K562 (cell line): Measurements from ENCODE around the gene NRTN. TPM values are rescaled to one million over a fixed set of nuclear protein-coding genes. Genes with fewer than 3 reads are reported as not detected.

Experiments
- CXXC5 ChIP-seq: fragments of 250-450 bp; sonication (Bioruptor Pico); IDR thresholded peaks from 2 replicates; pipeline ENCODE4 v1.8.0; 2022; ENCODE audit warnings: inconsistent platforms, mild to moderate bottlenecking, moderate library complexity
- GTF2F1 ChIP-seq: IDR thresholded peaks from 2 replicates; pipeline ENCODE4 v1.6.1; 2011; ENCODE audit warnings: low read depth, low read length, improper control_type of control experiment
- HMG20B ChIP-seq: fragments of 250-450 bp; sonication (Bioruptor Pico); IDR thresholded peaks from 2 replicates; pipeline ENCODE4 v1.5.0; 2021; ENCODE audit warnings: mild to moderate bottlenecking
- KAT8 ChIP-seq: fragments of 450-650 bp; IDR thresholded peaks from 2 replicates; pipeline ENCODE4 v1.6.1; 2016; ENCODE audit warnings: low read depth, mild to moderate bottlenecking
- MECOM ChIP-seq: fragments of 250-450 bp; sonication (Bioruptor Pico); IDR thresholded peaks from 2 replicates; pipeline ENCODE4 v1.8.0; 2022; ENCODE audit warnings: inconsistent platforms
- MGA ChIP-seq: fragments of 450-650 bp; IDR thresholded peaks from 2 replicates; pipeline ENCODE4 v1.6.1; 2016; ENCODE audit warnings: mild to moderate bottlenecking, moderate library complexity
- NCOA6 ChIP-seq: fragments of 450-650 bp; IDR thresholded peaks from 2 replicates; pipeline ENCODE4 v1.6.1; 2017; ENCODE audit warnings: mild to moderate bottlenecking
- SAP30 ChIP-seq: fragments of 200-600 bp; sonication (generic); IDR thresholded peaks from 2 replicates; pipeline ENCODE4 v1.6.1; 2012; ENCODE audit warnings: borderline replicate concordance, low read depth, mild to moderate bottlenecking, moderate library complexity, low read length, control low read depth, inconsistent platforms; ENCODE audit not compliant: insufficient read depth, poor library complexity, severe bottlenecking
- TBP ChIP-seq: optimal IDR thresholded peaks from 2 replicates; pipeline ENCODE3; 2011; ENCODE audit warnings: low read depth, low read length, improper control_type of control experiment
- ZBTB2 ChIP-seq: fragments of 450-650 bp; IDR thresholded peaks from 2 replicates; pipeline ENCODE4 v1.6.1; 2016; ENCODE audit warnings: antibody characterized with exemption
- polyA plus RNA-seq, 8 experiments: library from polyadenylated mRNA; depleted of rRNA in 4 of 8; stranded (reverse) in 5 of 8; unstranded in 3 of 8; fragments of >200 nt; fragmentation: Nextera tagmentation in 2 of 8; fragmentation: Illumina TruSeq in 1 of 8; extraction: Ambion mirVana in 2 of 8; extraction: Trizol in 1 of 8; gene quantifications; 2 replicates each; pipeline versions ENCODE4 v1.2.1 to v1.2.3, GENCODE V29; 2011 to 2014; ENCODE audit warnings: inconsistent platforms in 1 of 8, missing spikeins in 1 of 8
- total RNA-seq, 7 experiments: library from RNA; depleted of rRNA in 6 of 7; stranded (reverse); fragments of >200 nt in 6 of 7; fragmentation: Illumina TruSeq in 2 of 7; extraction: Trizol in 2 of 7; gene quantifications; 2 replicates each; pipeline versions ENCODE4 v1.2.1 to v1.2.3, GENCODE V29; 2011 to 2021; ENCODE audit warnings: low replicate concordance in 1 of 7
- TF ChIP-seq, protein P1 (sequence below): sonication (generic); formaldehyde crosslinking; IDR thresholded peaks from 2 replicates; pipeline ENCODE4 v1.9.0; 2022; ENCODE audit warnings: mild to moderate bottlenecking, missing genetic modification reagents
- TF ChIP-seq, protein P2 (sequence below): sonication (generic); formaldehyde crosslinking; IDR thresholded peaks from 2 replicates; pipeline ENCODE4 v1.5.0; 2020; ENCODE audit warnings: missing genetic modification reagents

Gene NRTN
- total and polyA plus RNA-seq, 9 of the 15 experiments (the other 6 are each of a cell fraction or from before 2014, with no cell fraction given), result 0.62 to 8.1 (median 1.6) TPM; not detected in 2

DNA sequence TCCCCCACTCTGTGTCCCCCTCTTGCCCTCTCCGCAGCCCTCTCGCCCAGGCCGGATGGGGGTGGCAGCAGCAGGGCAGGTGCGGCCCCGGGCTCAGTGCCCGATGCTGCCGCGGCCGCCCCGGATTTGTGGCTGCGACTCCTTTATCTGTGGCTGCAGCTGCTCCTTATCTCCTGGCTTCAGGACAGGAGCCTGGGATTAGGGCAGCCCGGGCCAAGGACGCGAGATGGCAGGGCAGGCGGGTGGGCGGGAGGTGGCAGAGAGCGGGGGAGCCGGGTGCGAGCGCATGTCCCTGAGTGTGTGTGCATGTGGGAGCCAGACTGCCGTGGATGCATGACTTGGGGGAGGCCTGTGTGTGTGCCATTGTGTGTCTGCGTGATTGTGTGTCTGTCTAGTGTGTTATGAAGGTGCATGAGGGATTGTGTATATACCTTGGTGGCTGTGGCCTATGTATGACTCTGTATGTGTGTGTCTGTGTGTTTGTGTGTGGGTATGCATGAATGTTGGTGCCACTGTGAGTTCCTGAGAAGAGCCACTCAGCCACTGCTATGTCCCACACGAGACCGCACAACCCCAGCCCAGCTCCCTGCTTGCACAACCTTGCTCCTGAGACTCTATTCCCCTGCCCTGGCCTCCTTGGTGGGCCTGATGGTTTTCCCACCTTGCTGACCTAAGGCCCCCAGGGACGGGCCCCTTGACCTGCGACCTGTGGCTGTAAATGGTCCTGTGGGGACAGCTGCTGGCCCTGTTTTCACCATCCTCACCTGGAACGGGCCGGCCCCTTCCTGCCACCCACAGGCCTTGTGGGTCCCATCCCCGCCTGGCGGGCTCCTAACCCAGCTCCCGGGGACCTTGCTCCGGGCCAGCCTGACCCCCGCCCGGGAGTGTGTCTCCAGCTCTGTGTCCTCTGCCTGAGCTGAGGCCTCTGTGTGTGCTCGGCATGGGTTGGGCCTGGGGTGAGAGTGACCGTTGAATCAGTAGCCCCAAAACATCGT lies 5.3 kb upstream of the NRTN start (continued):
- peak; percentile 99 for TF ChIP-seq MGA
- TF ChIP-seq TBP, result no peak
- no peak for TF ChIP-seq MECOM (CRISPR knock-in tag)
- TF ChIP-seq GTF2F1, result no peak
- TF ChIP-seq HMG20B (CRISPR knock-in tag), result no peak
- peak; percentile 97 for TF ChIP-seq CXXC5 (CRISPR knock-in tag)
- TF ChIP-seq, protein P1, sequence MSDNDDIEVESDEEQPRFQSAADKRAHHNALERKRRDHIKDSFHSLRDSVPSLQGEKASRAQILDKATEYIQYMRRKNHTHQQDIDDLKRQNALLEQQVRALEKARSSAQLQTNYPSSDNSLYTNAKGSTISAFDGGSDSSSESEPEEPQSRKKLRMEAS (CRISPR knock-in tag), result peak; percentile 82
- no peak for TF ChIP-seq SAP30
- TF ChIP-seq NCOA6, result no peak
- TF ChIP-seq ZBTB2, result peak; percentile 89
- TF ChIP-seq KAT8, result no peak
- TF ChIP-seq, protein P2, sequence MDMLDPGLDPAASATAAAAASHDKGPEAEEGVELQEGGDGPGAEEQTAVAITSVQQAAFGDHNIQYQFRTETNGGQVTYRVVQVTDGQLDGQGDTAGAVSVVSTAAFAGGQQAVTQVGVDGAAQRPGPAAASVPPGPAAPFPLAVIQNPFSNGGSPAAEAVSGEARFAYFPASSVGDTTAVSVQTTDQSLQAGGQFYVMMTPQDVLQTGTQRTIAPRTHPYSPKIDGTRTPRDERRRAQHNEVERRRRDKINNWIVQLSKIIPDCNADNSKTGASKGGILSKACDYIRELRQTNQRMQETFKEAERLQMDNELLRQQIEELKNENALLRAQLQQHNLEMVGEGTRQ (CRISPR knock-in tag), result no peak
